NCI-H1048 (cell line): ENCODE measurements around the gene KLK10.

Experiments
- DNase-seq: peaks from one replicate; lab custom pipeline; 2025; lab: John Stamatoyannopoulos, UW

Gene KLK10

DNA sequence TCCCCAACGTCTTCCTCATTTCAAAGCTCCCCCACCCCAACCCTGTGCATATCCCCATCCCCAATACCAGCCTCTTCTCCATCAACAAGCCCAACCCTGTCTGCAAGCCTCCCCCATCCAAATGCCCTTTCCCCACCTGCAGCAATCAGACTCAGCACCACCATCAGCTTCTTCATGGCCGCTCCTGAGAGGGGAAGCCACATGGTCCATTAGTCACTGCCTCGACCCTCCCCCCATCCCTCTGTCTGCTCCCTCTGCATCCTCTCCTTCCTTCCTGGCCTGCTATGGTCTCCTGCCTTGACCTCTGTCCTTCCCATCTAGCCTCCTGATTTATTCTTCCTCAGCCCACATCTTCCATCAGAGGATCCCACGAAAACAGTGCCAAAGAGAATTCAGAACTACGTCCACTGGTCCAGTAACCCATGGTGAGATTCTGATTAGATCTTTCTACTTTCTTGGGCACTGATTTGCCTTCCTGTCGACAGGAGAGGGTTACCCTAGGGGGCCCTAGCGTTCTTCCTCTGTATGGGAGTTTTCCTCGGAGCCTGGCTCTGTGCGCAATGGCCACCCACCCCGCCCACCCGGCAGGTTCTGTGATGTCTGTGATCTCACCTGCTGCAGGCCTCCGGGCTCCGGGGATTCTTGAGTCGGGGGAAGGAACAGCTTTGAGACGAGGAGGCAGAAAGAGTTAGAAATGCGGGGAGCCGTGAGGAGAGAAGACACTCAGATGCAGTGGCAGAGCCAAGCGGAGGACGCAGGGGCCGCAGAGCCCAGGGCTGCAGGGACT, 51.4 kb downstream of the KLK10 start:
- no peak for DNase-seq

DNA sequence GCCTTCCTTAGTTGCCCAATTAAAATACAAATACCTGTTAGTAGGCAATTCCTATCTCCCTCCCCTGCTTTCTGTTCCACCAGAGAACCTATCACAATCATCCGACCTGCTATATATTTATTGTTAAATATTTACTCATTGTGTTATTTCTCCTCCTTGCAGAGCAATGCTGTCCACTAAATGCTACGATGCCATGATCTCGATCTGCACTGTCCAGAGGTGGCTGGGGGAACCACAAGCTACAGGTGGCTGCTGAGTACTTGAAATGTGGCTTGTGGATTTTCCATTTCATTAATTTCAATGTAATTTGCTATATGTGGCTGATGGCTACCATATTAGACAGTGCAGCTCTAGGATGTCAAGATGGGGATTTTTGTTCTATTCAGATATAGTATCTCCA, 55.2 kb downstream of the KLK10 start:
- DNase-seq = no peak

- no peak for DNase-seq
These were observed 56.1 kb downstream of the KLK10 start for GRCh38 chr19:50963381-50963780.
